SU-DHL-6 (cell line): ENCODE results near the gene NRAP.

Experiments
- H2AFZ ChIP-seq: fragments of 200-600 bp; sonication (generic); 2 replicates; pipeline ENCODE4 v1.6.1; 2014; ENCODE audit warnings: low read depth, mild to moderate bottlenecking, moderate library complexity, mixed read lengths, antibody characterized with exemption, low read length; ENCODE audit not compliant: severe bottlenecking
- H3F3A ChIP-seq: fragments of 200-600 bp; shearing (Covaris generic); 2 replicates; pipeline ENCODE4 v1.6.0; 2016; ENCODE audit warnings: antibody characterized with exemption, mild to moderate bottlenecking; ENCODE audit not compliant: insufficient read depth
- H3K27ac ChIP-seq: fragments of 200-600 bp; sonication (generic); 2 replicates; pipeline ENCODE4 v1.5.1; 2016; ENCODE audit warnings: low read depth, mild to moderate bottlenecking, low read length, moderate library complexity, mixed read lengths
- H3K27me3 ChIP-seq: fragments of 200-600 bp; sonication (generic), shearing (Covaris generic); 2 replicates; pipeline ENCODE4 v1.6.0; 2014; ENCODE audit warnings: mild to moderate bottlenecking, low read length
- H3K36me3 ChIP-seq: fragments of 200-600 bp; sonication (generic); 2 replicates; pipeline ENCODE4 v1.6.1; 2014; ENCODE audit warnings: mild to moderate bottlenecking, low read length, mixed read lengths
- H3K4me2 ChIP-seq: fragments of 300-600, 200-600 bp; shearing (Covaris generic), sonication (generic); 2 replicates; pipeline ENCODE4 v1.6.0; 2014; ENCODE audit warnings: low read length, low read depth, mild to moderate bottlenecking; ENCODE audit not compliant: poor library complexity, severe bottlenecking
- H3K4me3 ChIP-seq: fragments of 200-600 bp; sonication (generic); 2 replicates; pipeline ENCODE4 v1.5.1; 2014; ENCODE audit warnings: antibody characterized with exemption, low read length, mild to moderate bottlenecking, mixed read lengths; ENCODE audit not compliant: insufficient read depth, poor library complexity, severe bottlenecking
- H3K79me2 ChIP-seq: fragments of 200-600 bp; sonication (generic); 2 replicates; pipeline ENCODE4 v1.6.1; 2014; ENCODE audit warnings: mild to moderate bottlenecking, low read length, moderate library complexity; ENCODE audit not compliant: insufficient read depth
- H3K9ac ChIP-seq: fragments of 200-600 bp; sonication (generic); 2 replicates; pipeline ENCODE4 v1.7.0; 2014; ENCODE audit warnings: mild to moderate bottlenecking, low read length
- H3K9me2 ChIP-seq: fragments of 200-600 bp; sonication (generic); replicated peaks from 2 replicates; pipeline ENCODE4 v1.6.1; 2014; ENCODE audit warnings: low read length; ENCODE audit not compliant: insufficient read depth
- H3K9me3 ChIP-seq: fragments of 200-600 bp; sonication (generic); 2 replicates; pipeline ENCODE4 v1.6.1; 2014; ENCODE audit warnings: low read length, mixed read lengths; ENCODE audit not compliant: insufficient read depth
- H4K20me1 ChIP-seq: fragments of 200-600 bp; sonication (generic); 2 replicates; pipeline ENCODE4 v1.6.1; 2014; ENCODE audit warnings: low read depth, mild to moderate bottlenecking, antibody characterized with exemption, low read length, moderate library complexity, mixed read lengths
- CTCF ChIP-seq: fragments of 200-600 bp; sonication (generic); IDR thresholded peaks from one replicate; pipeline ENCODE4 v1.5.1; 2017; ENCODE audit warnings: antibody characterized with exemption, mild to moderate bottlenecking, low read length, moderate library complexity; ENCODE audit not compliant: insufficient read depth, poor library complexity, severe bottlenecking
- EZH2phosphoT487 ChIP-seq: fragments of 200-600 bp; sonication (generic), shearing (Covaris generic); conservative IDR thresholded peaks from 2 replicates; pipeline ENCODE4 v1.6.1; 2018; ENCODE audit warnings: mild to moderate bottlenecking, antibody characterized with exemption, low read length, moderate library complexity, mixed read lengths

The NRAP gene

GRCh38 chr10:113563306-113564088 is 100.3 kb downstream of the NRAP start:
- Histone ChIP-seq H3K27ac (no peak overlapping the region), H3K4me3 (no peak overlapping the region), H4K20me1 (no peaks in the 10 kb centered on the region), H3K36me3 (no peaks in the 10 kb centered on the region), H3F3A (no peaks in the 10 kb centered on the region), H3K9me3 (no peaks in the 10 kb centered on the region), H3K9ac (no peak overlapping the region), H3K27me3 (no peaks in the 10 kb centered on the region), H3K9me2 (no peaks in the 10 kb centered on the region), H3K4me2 (peak overlapping the region; percentile 15), H2AFZ (no peak overlapping the region), H3K79me2 (no peaks in the 10 kb centered on the region)
- TF ChIP-seq EZH2phosphoT487 (no peak), CTCF (peak; percentile 78)

GRCh38 chr10:113562704-113563103 is 101.1 kb downstream of the NRAP start:
- H2AFZ ChIP-seq, result no peak overlapping the region
- TF ChIP-seq EZH2phosphoT487, result no peak
- TF ChIP-seq CTCF, result no peak
- H3K4me2 ChIP-seq, result no peak overlapping the region

GRCh38 chr10:113562069-113562468 is 101.8 kb downstream of the NRAP start:
- no peaks in the 10 kb centered on the region for H3F3A ChIP-seq
- no peaks in the 10 kb centered on the region for H3K9me2 ChIP-seq
- no peaks in the 10 kb centered on the region for H3K27me3 ChIP-seq
- TF ChIP-seq CTCF, result no peak
- TF ChIP-seq EZH2phosphoT487, result no peak
- no peak overlapping the region for H3K4me2 ChIP-seq
- no peak overlapping the region for H2AFZ ChIP-seq
- H3K27ac ChIP-seq, result no peak overlapping the region
- H3K9me3 ChIP-seq, result no peaks in the 10 kb centered on the region
- no peak overlapping the region for H3K4me3 ChIP-seq
- H3K9ac ChIP-seq, result no peak overlapping the region
- no peaks in the 10 kb centered on the region for H4K20me1 ChIP-seq
- no peaks in the 10 kb centered on the region for H3K79me2 ChIP-seq
- H3K36me3 ChIP-seq, result no peaks in the 10 kb centered on the region

More at GRCh38 chr10:113562704-113563103, 101.1 kb downstream of the NRAP start:
- H3F3A ChIP-seq, result no peaks in the 10 kb centered on the region
- no peaks in the 10 kb centered on the region for H3K9me2 ChIP-seq
- no peaks in the 10 kb centered on the region for H3K79me2 ChIP-seq
- no peaks in the 10 kb centered on the region for H4K20me1 ChIP-seq
- no peaks in the 10 kb centered on the region for H3K9me3 ChIP-seq
- no peaks in the 10 kb centered on the region for H3K36me3 ChIP-seq
- no peak overlapping the region for H3K27ac ChIP-seq
- no peaks in the 10 kb centered on the region for H3K27me3 ChIP-seq
- H3K9ac ChIP-seq, result no peak overlapping the region
- H3K4me3 ChIP-seq, result no peak overlapping the region
